ENCODE results near the gene MVB12B.
A peak's percentile ranks its signal among the peaks of the same experiment; 100 is the strongest.

MVB12B gene

GRCh38 chr9:126341902-126342301 is 15.3 kb downstream of the MVB12B start:
- H3K23ac ChIP-seq (ENCODE audit: low read depth, low read length, poor library complexity): no peak overlapping the region
- no peak overlapping the region for H2AK5ac ChIP-seq (ENCODE audit: low read depth, low read length)
- no CpG with 5 or more reads among the region's 4 CpGs for WGBS, 2 donors (ENCODE audit: extremely low coverage in 2 of 2, insufficient read length in 2 of 2, insufficient replicate concordance in 1 of 2)
- no peak overlapping the region for H2BK15ac ChIP-seq (ENCODE audit: low read length)
- peaks cover 8 to 10% of the 10 kb centered on the region in 2 donors for H3K4me1 ChIP-seq (ENCODE audit: control insufficient read depth in 2 of 2, insufficient read depth in 1 of 2, low read depth in 1 of 2, low read length in 2 of 2)
- no peaks in the 10 kb centered on the region for H3K79me1 ChIP-seq (ENCODE audit: low read depth, low read length)
- H2BK120ac ChIP-seq (ENCODE audit: low read depth, low read length): no peak overlapping the region
- H2BK12ac ChIP-seq (ENCODE audit: low read length): no peak overlapping the region
- H3K36me3 ChIP-seq (replicated peaks in 1 of 2; ENCODE audit: control insufficient read depth in 2 of 2, insufficient read depth in 2 of 2, low read length in 2 of 2): peaks cover 4 to 64% of the 10 kb centered on the region in 2 donors
- H3K9me3 ChIP-seq (replicated peaks in 1 of 2; ENCODE audit: control insufficient read depth in 2 of 2, insufficient read depth in 1 of 2, low read depth in 1 of 2, low read length in 2 of 2): no peaks in the 10 kb centered on the region
- H3K9ac ChIP-seq (ENCODE audit: low read depth, low read length, poor library complexity): no peak overlapping the region
- H2AFZ ChIP-seq (ENCODE audit: low read length): no peak overlapping the region
- no peak overlapping the region for H4K91ac ChIP-seq (ENCODE audit: low read depth, low read length, poor library complexity)
- no peak overlapping the region for H3K4me3 ChIP-seq (ENCODE audit: low read length in 2 of 2)
- no peak overlapping the region for H3K4ac ChIP-seq (ENCODE audit: low read length)
- H2BK5ac ChIP-seq (ENCODE audit: low read length): no peak overlapping the region
- no peak overlapping the region for H3K14ac ChIP-seq (ENCODE audit: low read length)
- no peak overlapping the region for H3K18ac ChIP-seq (ENCODE audit: low read length)
- H3K4me2 ChIP-seq (ENCODE audit: insufficient read depth, low read length, poor library complexity, severe bottlenecking): no peak overlapping the region
- H4K8ac ChIP-seq (ENCODE audit: low read depth, low read length): no peak overlapping the region
- DNase-seq (ENCODE audit: low spot score): no peak
- no peaks in the 10 kb centered on the region for H3K27me3 ChIP-seq (ENCODE audit: control insufficient read depth in 3 of 3, insufficient read depth in 3 of 3, low read depth in 1 of 3, low read length in 3 of 3)
- no peak overlapping the region for H3K27ac ChIP-seq (replicated peaks; ENCODE audit: low read length)

DNA sequence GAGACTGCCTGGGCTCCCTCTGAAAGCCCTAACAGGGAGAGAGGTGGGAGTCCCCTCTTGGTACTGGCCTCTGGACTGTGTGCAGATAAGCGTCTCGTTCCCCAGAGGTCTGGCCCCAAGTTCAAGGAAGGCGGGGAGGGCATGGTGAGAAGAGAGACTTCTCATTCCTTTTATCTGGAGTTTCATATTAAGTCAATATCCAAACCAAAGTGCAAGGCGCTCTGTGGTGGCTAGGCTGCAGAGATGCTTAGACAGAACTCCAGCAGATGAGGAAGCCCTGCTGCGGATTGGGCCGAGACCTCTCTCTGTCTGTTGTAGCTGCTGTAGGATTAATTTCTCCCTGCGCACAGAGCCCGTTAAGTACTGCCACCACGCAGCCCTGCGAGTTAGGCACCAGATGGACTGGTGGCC is 16.0 kb downstream of the MVB12B start:
- WGBS, 2 donors (ENCODE audit: extremely low coverage in 2 of 2, insufficient read length in 2 of 2, insufficient replicate concordance in 1 of 2): no CpG with 5 or more reads among the region's 10 CpGs
- peaks cover 4 to 66% of the 10 kb centered on the region in 2 donors for H3K36me3 ChIP-seq (replicated peaks in 1 of 2; ENCODE audit: control insufficient read depth in 2 of 2, insufficient read depth in 2 of 2, low read length in 2 of 2)

GRCh38 chr9:126343271-126343700 is 16.7 kb downstream of the MVB12B start:
- Histone ChIP-seq H2AK5ac (ENCODE audit: low read depth, low read length) (no peak overlapping the region), H2BK15ac (ENCODE audit: low read length) (no peak overlapping the region), H3K27me3 (ENCODE audit: control insufficient read depth in 3 of 3, insufficient read depth in 3 of 3, low read depth in 1 of 3, low read length in 3 of 3) (no peaks in the 10 kb centered on the region), H2AFZ (ENCODE audit: low read length) (no peak overlapping the region), H3K4me3 (ENCODE audit: low read length in 2 of 2) (no peak overlapping the region), H3K14ac (ENCODE audit: low read length) (no peak overlapping the region), H3K4me2 (ENCODE audit: insufficient read depth, low read length, poor library complexity, severe bottlenecking) (no peak overlapping the region), H2BK5ac (ENCODE audit: low read length) (no peak overlapping the region), H3K27ac (replicated peaks; ENCODE audit: low read length) (no peak overlapping the region), H3K18ac (ENCODE audit: low read length) (no peak overlapping the region), H2BK12ac (ENCODE audit: low read length) (no peak overlapping the region), H3K36me3 (replicated peaks in 1 of 2; ENCODE audit: control insufficient read depth in 2 of 2, insufficient read depth in 2 of 2, low read length in 2 of 2) (peaks cover 4 to 66% of the 10 kb centered on the region in 2 donors), H3K79me1 (ENCODE audit: low read depth, low read length) (no peaks in the 10 kb centered on the region), H3K9me3 (replicated peaks in 1 of 2; ENCODE audit: control insufficient read depth in 2 of 2, insufficient read depth in 1 of 2, low read depth in 1 of 2, low read length in 2 of 2) (no peaks in the 10 kb centered on the region), H3K23ac (ENCODE audit: low read depth, low read length, poor library complexity) (no peak overlapping the region), H4K8ac (ENCODE audit: low read depth, low read length) (no peak overlapping the region), H3K4ac (ENCODE audit: low read length) (no peak overlapping the region), H4K91ac (ENCODE audit: low read depth, low read length, poor library complexity) (no peak overlapping the region), H2BK120ac (ENCODE audit: low read depth, low read length) (no peak overlapping the region), H3K4me1 (ENCODE audit: control insufficient read depth in 2 of 2, insufficient read depth in 1 of 2, low read depth in 1 of 2, low read length in 2 of 2) (peaks cover 14 to 16% of the 10 kb centered on the region in 2 donors), H3K9ac (ENCODE audit: low read depth, low read length, poor library complexity) (no peak overlapping the region)
- DNase-seq (ENCODE audit: low spot score): no peak
- WGBS, 2 donors (ENCODE audit: extremely low coverage in 2 of 2, insufficient read length in 2 of 2, insufficient replicate concordance in 1 of 2): no CpG with 5 or more reads among the region's 6 CpGs

More for the DNA sequence above, 16.0 kb downstream of the MVB12B start:
- Histone ChIP-seq H3K18ac (ENCODE audit: low read length) (no peak overlapping the region), H3K4me3 (ENCODE audit: low read length in 2 of 2) (no peak overlapping the region), H2BK15ac (ENCODE audit: low read length) (no peak overlapping the region), H3K23ac (ENCODE audit: low read depth, low read length, poor library complexity) (no peak overlapping the region), H3K9me3 (replicated peaks in 1 of 2; ENCODE audit: control insufficient read depth in 2 of 2, insufficient read depth in 1 of 2, low read depth in 1 of 2, low read length in 2 of 2) (no peaks in the 10 kb centered on the region), H3K79me1 (ENCODE audit: low read depth, low read length) (no peaks in the 10 kb centered on the region), H4K8ac (ENCODE audit: low read depth, low read length) (no peak overlapping the region), H2BK5ac (ENCODE audit: low read length) (no peak overlapping the region), H2BK12ac (ENCODE audit: low read length) (no peak overlapping the region), H3K27me3 (ENCODE audit: control insufficient read depth in 3 of 3, insufficient read depth in 3 of 3, low read depth in 1 of 3, low read length in 3 of 3) (no peaks in the 10 kb centered on the region), H3K4me2 (ENCODE audit: insufficient read depth, low read length, poor library complexity, severe bottlenecking) (no peak overlapping the region), H3K14ac (ENCODE audit: low read length) (no peak overlapping the region), H3K27ac (replicated peaks; ENCODE audit: low read length) (no peak overlapping the region), H2AK5ac (ENCODE audit: low read depth, low read length) (no peak overlapping the region), H3K9ac (ENCODE audit: low read depth, low read length, poor library complexity) (no peak overlapping the region), H2BK120ac (ENCODE audit: low read depth, low read length) (no peak overlapping the region), H4K91ac (ENCODE audit: low read depth, low read length, poor library complexity) (no peak overlapping the region), H3K4ac (ENCODE audit: low read length) (no peak overlapping the region), H3K4me1 (ENCODE audit: control insufficient read depth in 2 of 2, insufficient read depth in 1 of 2, low read depth in 1 of 2, low read length in 2 of 2) (peaks cover 11% of the 10 kb centered on the region in 2 donors), H2AFZ (ENCODE audit: low read length) (no peak overlapping the region)
- DNase-seq (ENCODE audit: low spot score): no peak

DNA sequence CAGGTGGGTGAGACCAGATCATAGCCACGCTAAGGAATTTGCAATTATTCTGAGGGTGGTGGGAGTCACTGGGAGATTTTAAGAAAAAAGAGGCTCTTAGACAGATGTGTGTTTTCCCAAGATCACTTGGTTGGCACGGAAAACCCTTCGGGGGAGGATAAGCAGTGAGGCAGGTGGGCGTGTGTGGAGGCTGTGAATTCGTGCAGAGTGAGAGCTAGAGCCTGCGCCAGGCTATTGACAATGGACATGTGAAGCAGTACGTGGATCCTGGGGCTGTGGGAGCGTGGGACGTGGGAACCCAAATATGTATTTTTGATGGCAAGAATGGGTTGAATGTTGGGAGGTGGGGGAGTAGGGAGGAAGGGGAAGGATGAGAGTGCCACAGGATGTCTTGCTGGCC is 19.4 kb downstream of the MVB12B start:
- Histone ChIP-seq H3K36me3 (replicated peaks in 1 of 2; ENCODE audit: control insufficient read depth in 2 of 2, insufficient read depth in 2 of 2, low read length in 2 of 2) (peaks cover 6 to 69% of the 10 kb centered on the region in 2 donors), H3K4me3 (ENCODE audit: low read length in 2 of 2) (no peak overlapping the region), H4K8ac (ENCODE audit: low read depth, low read length) (no peak overlapping the region), H2BK120ac (ENCODE audit: low read depth, low read length) (peak overlapping the region; percentile 14), H3K27ac (replicated peaks; ENCODE audit: low read length) (no peak overlapping the region), H2AK5ac (ENCODE audit: low read depth, low read length) (no peak overlapping the region), H3K4me2 (ENCODE audit: insufficient read depth, low read length, poor library complexity, severe bottlenecking) (no peak overlapping the region), H3K4ac (ENCODE audit: low read length) (no peak overlapping the region), H3K27me3 (ENCODE audit: control insufficient read depth in 3 of 3, insufficient read depth in 3 of 3, low read depth in 1 of 3, low read length in 3 of 3) (no peaks in the 10 kb centered on the region), H2BK5ac (ENCODE audit: low read length) (no peak overlapping the region), H3K18ac (ENCODE audit: low read length) (no peak overlapping the region), H4K91ac (ENCODE audit: low read depth, low read length, poor library complexity) (no peak overlapping the region), H3K9ac (ENCODE audit: low read depth, low read length, poor library complexity) (no peak overlapping the region), H3K23ac (ENCODE audit: low read depth, low read length, poor library complexity) (no peak overlapping the region), H2BK15ac (ENCODE audit: low read length) (no peak overlapping the region), H2AFZ (ENCODE audit: low read length) (no peak overlapping the region), H2BK12ac (ENCODE audit: low read length) (no peak overlapping the region), H3K9me3 (replicated peaks in 1 of 2; ENCODE audit: control insufficient read depth in 2 of 2, insufficient read depth in 1 of 2, low read depth in 1 of 2, low read length in 2 of 2) (peaks cover 2 to 16% of the 10 kb centered on the region in 2 donors), H3K4me1 (ENCODE audit: control insufficient read depth in 2 of 2, insufficient read depth in 1 of 2, low read depth in 1 of 2, low read length in 2 of 2) (peaks cover 8 to 15% of the 10 kb centered on the region in 2 donors), H3K14ac (ENCODE audit: low read length) (no peak overlapping the region), H3K79me1 (ENCODE audit: low read depth, low read length) (no peaks in the 10 kb centered on the region)
- no CpG with 5 or more reads among the region's 9 CpGs for WGBS, 2 donors (ENCODE audit: extremely low coverage in 2 of 2, insufficient read length in 2 of 2, insufficient replicate concordance in 1 of 2)
- no peak for DNase-seq (ENCODE audit: low spot score)

All from neuronal stem cell (in vitro differentiated cells).